HL-60 (cell line): Measurements from ENCODE around the gene STRA8.

Source experiments
- GABPA ChIP-seq: IDR thresholded peaks from 2 replicates; pipeline ENCODE4 v1.6.1; 2012; ENCODE audit warnings: low read depth
- POLR2AphosphoS5 ChIP-seq: IDR thresholded peaks from 2 replicates; pipeline ENCODE4 v1.6.1; 2012; ENCODE audit warnings: low read depth
- TF ChIP-seq, protein P1 (sequence below): IDR thresholded peaks from one replicate; pipeline ENCODE4 v1.5.1; 2011; ENCODE audit warnings: low read length, control low read depth, inconsistent platforms; ENCODE audit not compliant: insufficient read depth
- TF ChIP-seq, protein P2 (sequence below): IDR thresholded peaks from 2 replicates; pipeline ENCODE4 v1.6.1; 2012; ENCODE audit warnings: low read depth; ENCODE audit not compliant: insufficient replicate concordance

DNA sequence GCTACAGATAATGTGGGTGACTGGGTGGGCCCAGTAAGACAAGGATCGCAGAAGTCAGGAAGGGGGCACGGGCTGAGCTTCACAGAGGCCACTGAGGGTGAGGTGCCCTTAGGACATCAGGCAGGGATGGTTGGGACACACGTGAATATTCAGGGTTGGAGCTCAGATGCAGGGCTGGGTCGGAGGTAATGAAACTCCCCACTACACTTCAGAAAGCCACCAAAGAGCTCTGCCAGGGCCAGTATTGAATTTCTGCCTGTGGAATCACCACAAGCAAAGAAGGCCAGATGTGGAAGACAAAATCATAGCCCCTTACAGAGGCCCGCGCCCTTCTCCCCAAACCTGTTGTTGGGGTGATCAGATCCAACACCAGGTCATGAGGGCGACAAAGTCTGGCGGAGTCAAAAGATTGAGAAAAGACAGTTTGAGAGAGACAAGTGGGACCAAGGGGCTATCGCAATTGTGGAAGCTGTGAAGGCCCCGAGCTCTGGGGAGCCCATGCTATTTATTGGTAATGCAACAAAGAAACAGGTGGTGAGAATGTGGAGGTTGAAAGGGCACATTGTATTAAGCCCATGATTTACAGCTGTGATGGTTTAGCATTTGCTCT, 42.4 kb downstream of the STRA8 start:
- TF ChIP-seq, protein P1, sequence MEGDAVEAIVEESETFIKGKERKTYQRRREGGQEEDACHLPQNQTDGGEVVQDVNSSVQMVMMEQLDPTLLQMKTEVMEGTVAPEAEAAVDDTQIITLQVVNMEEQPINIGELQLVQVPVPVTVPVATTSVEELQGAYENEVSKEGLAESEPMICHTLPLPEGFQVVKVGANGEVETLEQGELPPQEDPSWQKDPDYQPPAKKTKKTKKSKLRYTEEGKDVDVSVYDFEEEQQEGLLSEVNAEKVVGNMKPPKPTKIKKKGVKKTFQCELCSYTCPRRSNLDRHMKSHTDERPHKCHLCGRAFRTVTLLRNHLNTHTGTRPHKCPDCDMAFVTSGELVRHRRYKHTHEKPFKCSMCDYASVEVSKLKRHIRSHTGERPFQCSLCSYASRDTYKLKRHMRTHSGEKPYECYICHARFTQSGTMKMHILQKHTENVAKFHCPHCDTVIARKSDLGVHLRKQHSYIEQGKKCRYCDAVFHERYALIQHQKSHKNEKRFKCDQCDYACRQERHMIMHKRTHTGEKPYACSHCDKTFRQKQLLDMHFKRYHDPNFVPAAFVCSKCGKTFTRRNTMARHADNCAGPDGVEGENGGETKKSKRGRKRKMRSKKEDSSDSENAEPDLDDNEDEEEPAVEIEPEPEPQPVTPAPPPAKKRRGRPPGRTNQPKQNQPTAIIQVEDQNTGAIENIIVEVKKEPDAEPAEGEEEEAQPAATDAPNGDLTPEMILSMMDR, result no peak
- TF ChIP-seq POLR2AphosphoS5 (no peak), GABPA (no peak)
- TF ChIP-seq, protein P2, sequence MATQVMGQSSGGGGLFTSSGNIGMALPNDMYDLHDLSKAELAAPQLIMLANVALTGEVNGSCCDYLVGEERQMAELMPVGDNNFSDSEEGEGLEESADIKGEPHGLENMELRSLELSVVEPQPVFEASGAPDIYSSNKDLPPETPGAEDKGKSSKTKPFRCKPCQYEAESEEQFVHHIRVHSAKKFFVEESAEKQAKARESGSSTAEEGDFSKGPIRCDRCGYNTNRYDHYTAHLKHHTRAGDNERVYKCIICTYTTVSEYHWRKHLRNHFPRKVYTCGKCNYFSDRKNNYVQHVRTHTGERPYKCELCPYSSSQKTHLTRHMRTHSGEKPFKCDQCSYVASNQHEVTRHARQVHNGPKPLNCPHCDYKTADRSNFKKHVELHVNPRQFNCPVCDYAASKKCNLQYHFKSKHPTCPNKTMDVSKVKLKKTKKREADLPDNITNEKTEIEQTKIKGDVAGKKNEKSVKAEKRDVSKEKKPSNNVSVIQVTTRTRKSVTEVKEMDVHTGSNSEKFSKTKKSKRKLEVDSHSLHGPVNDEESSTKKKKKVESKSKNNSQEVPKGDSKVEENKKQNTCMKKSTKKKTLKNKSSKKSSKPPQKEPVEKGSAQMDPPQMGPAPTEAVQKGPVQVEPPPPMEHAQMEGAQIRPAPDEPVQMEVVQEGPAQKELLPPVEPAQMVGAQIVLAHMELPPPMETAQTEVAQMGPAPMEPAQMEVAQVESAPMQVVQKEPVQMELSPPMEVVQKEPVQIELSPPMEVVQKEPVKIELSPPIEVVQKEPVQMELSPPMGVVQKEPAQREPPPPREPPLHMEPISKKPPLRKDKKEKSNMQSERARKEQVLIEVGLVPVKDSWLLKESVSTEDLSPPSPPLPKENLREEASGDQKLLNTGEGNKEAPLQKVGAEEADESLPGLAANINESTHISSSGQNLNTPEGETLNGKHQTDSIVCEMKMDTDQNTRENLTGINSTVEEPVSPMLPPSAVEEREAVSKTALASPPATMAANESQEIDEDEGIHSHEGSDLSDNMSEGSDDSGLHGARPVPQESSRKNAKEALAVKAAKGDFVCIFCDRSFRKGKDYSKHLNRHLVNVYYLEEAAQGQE, result no peak
